Right ventricle myocardium inferior (tissue), 1 donor: ENCODE measurements around the gene KCNMB4. TPM values are rescaled to one million over a fixed set of nuclear protein-coding genes. Genes with fewer than 3 reads are reported as not detected.
"Not testable (repeated sequence)": the region's sequence is repeated elsewhere in the genome, so short reads cannot be mapped to it uniquely, and the experiment has no call there.

ENCODE experiments used
- ATAC-seq: fragments of 200-7000 bp; cut with Tn5 transposase; one replicate; pipeline ENCODE4 v1.9.1; 2020; ENCODE audit warnings: mild to moderate bottlenecking, moderate library complexity
- DNase-seq: peaks from one replicate; pipeline ENCODE4 v3.0.0; 2021; ENCODE audit errors: missing footprints
- intact Hi-C: fragments of 100-400 bp; cut with DNase I; formaldehyde crosslinking; loops from one replicate; pipeline ENCODE4 v1.11.0; 2022
- total RNA-seq: library from RNA; stranded (reverse); fragmentation: NEBNext Ultra II Directional; extraction: Animal tissue kit (Norgen Biotek cat#: 25700); gene quantifications from one replicate; pipeline ENCODE4 v1.2.1, GENCODE V29; 2021
- donor health status: DM: no; HTN: yes; CAD: no; lungs with severe emphysema.

KCNMB4 gene
- total RNA-seq, 1 donor from 2014 or later = 1.6 TPM

GRCh38 chr12:70366581-70367257 is 629 bp downstream of the KCNMB4 start:
- intact Hi-C loops = loop anchor here (10.0 kb wide), 2 partner anchors 122 to 208 kb away; partner anchors contain the start of gene CNOT2
- ATAC-seq (peak; percentile 29), DNase-seq (peak; percentile 80)

- intact Hi-C loops = loop anchor here (10.0 kb wide), 2 partner anchors 123 to 207 kb away; partner anchors contain the start of gene CNOT2
- ATAC-seq (peak; percentile 7), DNase-seq (no peak)
Measured at GRCh38 chr12:70367258-70368141, 1.4 kb downstream of the KCNMB4 start.

DNA sequence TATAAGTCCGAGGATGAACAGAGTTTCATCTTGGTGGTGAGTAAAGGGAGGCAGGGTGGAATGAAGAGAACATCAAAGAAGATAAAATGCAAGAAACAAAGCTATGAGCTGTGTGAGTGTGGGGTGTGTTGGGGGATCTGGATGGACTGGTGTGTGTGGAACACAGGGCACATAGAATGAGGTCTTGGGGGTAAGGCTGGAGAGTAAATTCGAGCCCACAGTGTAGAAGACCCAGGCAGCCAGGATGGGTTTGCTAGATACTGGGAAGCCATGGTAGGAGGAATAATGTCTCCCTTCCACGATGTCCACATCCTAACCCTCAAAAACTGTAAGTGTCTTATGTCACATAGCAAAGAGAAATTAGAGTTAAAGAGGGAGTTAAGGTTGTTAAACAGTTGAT is 6.8 kb downstream of the KCNMB4 start:
- DNase-seq (no peak), ATAC-seq (no peak)
- intact Hi-C loops = no loop called here

GRCh38 chr12:70379846-70380245 is 13.8 kb downstream of the KCNMB4 start:
- no peak for ATAC-seq
- intact Hi-C loops = no loop called here
- no peak for DNase-seq

- intact Hi-C loops = no loop called here
- ATAC-seq (no peak), DNase-seq (no peak)
Measured at GRCh38 chr12:70383484-70383883, 17.4 kb downstream of the KCNMB4 start.

- intact Hi-C loops = no loop called here
- ATAC-seq = no peak
- DNase-seq = no peak
Measured at GRCh38 chr12:70383886-70384285, 17.8 kb downstream of the KCNMB4 start.

- intact Hi-C loops = no loop called here
- no peak for DNase-seq
- no peak for ATAC-seq
Measured at GRCh38 chr12:70386771-70387170, 20.7 kb downstream of the KCNMB4 start.

DNA sequence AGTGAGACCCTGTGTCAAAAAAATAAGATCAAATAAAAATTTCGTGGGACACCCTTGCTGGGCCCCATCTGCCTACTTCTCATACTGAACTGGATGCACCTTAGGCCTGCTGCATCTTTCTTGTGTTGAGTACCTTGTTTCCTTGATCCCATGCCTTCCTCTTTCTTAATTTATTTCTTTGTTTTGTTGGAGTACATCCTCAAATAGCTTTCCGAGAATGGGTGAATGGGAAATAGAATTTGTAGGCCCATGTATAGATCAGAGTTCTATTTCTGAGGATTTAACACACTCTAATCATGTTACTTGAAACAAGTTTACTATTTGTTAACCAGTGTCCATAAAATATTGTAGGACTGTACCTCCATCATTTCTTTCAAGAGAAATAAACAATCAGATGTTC is 23.6 kb downstream of the KCNMB4 start:
- intact Hi-C loops = no loop called here
- DNase-seq (no peak), ATAC-seq (no peak)

DNA sequence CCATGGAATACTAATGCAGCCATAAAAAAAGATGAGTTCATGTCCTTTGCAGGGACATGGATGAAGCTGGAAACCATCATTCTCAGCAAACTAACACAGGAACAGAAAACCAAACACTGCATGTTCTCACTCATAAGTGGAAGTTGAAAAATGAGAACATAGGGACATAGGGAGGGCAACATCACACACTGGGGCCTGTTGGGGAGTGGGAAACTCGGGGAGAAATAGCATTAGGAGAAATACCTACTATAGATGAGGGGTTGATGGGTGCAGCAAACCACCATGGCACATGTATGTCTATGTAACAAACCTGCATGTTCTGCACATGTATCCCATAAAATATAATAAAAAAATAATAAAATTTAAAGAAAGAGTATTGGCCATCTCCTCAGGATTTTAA is 26.5 kb downstream of the KCNMB4 start:
- ATAC-seq, DNase-seq, intact Hi-C loops: not testable (repeated sequence)

DNA sequence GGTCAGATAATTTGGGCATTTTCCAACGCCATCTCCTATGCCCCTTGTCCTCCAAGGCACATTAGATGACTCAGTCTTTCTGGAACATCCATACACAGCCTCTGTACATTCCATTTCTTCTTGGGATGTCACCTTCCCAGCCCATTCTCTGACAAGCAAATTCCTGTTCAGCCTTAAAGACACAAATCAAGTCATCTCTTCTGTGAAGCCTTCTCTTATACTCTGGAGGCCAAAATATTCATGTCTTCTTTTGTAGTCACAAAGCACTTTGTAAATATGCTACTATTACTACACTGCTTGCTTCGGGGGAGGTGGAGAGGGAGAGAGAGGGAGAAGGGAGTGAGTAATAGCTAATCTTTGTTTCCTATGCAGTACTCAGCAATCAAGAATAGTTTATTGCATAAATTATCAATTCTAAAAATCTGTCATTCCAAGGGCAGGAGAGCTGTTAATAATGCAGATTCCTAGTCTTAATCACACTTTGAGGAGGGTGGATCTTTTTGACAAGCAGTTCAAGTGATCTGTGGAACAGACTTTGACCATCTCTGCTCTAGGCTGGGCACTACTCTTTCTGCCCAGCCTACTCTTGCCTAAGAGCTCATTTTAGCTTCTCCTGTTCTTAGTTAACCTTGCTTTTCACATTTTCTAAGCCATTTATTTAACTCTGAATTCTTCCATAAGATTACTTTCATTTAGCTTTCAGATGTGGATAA is 27.9 kb downstream of the KCNMB4 start:
- intact Hi-C loops = no loop called here
- DNase-seq (no peak), ATAC-seq (no peak)

GRCh38 chr12:70398002-70398401 is 31.9 kb downstream of the KCNMB4 start:
- no peak for DNase-seq
- intact Hi-C loops = no loop called here

DNA sequence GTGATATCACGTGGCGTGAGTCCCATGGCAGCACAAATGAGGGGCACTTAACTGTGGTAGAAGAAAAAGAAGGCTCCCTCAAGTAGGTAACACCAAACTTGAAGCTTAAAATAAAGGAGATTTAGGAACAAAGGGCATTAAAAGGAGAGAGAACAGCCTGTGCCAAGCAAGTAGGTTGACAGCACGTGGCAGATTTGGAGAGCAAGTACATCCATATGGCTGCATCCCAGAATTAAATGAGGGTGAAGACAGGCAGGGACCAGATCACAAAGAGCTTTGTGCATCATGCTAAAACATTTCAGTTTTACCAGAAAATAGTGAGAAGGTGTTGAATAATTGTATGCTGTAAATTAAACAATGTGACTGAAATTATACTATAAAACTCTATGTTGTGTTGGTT is 32.8 kb downstream of the KCNMB4 start:
- intact Hi-C loops = no loop called here
- DNase-seq (no peak), ATAC-seq (no peak)

More at GRCh38 chr12:70398002-70398401, 31.9 kb downstream of the KCNMB4 start:
- ATAC-seq = no peak

DNA sequence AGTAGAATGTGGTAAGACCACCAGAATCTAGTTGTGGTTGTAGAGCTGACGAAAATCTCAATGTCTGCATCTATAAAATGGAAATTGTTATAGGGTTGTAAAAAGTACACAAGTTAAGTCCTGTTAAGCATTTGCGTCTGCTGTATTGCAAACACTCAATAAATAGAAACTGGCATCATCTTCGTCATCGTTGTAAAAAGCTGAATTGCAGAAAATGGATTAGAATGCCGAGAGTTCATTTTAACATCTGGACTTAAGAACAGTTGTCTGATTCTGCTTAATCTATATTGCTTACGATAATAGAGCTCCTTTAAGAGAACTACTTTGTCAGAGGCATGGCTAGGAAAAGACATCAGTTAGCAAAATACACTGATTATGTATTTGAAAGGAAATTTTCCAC is 33.2 kb downstream of the KCNMB4 start:
- ATAC-seq (no peak), DNase-seq (no peak)
- intact Hi-C loops = no loop called here

DNA sequence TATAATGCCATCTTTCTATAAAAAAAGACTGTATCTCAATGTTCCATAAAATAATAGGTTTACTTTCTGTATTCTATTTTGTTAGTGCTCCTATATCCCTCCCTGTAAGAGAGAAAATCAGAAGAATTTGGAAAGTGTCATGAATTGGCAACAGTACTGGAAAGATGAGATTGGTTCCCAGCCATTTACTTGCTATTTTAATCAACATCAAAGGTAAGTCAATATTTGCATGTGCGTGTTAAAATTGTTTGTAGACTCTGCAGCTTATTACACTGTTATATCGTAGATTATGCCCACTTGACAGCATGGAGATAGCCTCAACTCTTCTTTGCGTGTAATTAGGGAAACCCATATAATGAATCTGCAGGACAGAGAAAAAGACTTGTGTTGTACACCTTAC is 34.0 kb downstream of the KCNMB4 start:
- DNase-seq (no peak), ATAC-seq (no peak)

DNA sequence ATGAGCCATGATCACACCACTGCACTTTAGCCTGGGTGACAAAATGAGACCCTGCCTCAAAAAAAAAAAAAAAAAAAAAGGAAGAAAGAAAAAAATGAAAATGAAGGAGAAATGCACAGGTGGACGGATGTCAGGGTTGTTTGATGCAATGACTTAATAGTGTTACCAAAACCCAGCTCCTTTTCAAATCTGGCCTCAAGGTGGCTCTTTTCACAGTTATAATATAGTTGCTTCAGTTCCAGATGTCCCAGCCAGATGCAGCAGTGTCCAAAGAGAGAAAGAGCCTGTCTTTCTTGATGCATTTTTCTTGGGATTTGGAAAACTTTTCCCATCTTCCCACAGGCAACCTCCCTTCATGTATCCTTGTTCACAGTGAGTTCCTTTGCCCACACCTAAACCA is 36.5 kb downstream of the KCNMB4 start:
- intact Hi-C loops = no loop called here
- ATAC-seq (no peak), DNase-seq (no peak)

More for the DNA sequence above, 34.0 kb downstream of the KCNMB4 start:
- intact Hi-C loops = no loop called here

GRCh38 chr12:70403826-70404225 is 37.7 kb downstream of the KCNMB4 start:
- DNase-seq = no peak
- no peak for ATAC-seq
- intact Hi-C loops = no loop called here

DNA sequence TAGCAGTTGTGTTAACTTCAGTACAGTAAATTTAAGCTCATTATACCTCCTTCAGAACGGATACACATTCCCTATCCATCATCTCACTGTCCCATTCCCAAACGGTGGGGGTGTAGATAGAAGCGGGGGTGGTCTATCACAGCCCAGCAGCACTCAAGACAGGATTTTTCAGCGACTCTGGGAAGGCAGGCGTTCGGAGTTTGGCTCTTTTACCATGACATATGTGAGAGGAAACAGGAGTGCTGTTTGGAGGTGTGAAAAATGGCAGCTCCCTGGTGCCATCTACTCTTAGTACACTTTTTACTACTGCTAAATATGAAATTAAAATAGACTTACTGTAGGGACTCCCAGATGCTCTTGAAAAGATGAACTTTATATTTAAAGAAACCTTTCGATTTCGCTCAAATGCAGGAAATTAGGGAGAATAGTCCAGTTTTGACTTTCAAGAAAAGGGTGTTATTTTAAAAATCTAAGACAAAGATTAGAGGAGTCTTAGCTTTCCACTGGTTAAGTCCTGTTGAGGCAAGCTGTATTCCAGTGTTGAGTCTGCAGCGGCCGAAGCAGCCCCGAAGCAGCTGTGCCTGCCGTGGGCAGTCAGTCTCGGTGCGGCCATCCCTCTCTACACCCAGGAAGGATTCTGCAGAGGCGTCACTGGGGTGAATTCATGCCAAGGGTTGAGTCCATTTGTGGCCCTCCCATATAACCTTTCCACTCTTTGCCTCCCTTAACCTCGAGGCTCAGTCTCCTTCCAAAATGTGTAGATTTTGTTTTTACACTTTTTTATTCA is 42.1 kb downstream of the KCNMB4 start:
- intact Hi-C loops = no loop called here
- ATAC-seq (no peak), DNase-seq (no peak)

DNA sequence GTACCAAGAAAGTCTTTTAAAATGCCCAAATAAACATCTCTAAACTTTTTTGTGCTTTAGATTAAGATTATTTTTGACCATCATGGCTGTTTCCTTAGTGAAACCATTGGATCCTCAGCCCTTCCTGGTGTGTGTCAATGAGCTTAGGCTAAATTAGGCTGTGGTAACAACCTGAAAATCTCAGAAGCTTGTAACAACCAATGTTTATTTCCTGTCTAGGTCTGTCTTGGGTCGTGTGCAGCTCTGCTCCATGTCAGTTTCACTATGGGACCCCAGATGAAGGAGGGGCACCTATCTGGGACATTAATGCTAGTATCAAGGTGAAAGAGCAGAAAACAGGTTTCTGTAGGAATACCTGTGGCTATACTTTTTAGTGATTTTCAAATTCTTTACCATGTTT is 49.9 kb downstream of the KCNMB4 start:
- no peak for DNase-seq

DNA sequence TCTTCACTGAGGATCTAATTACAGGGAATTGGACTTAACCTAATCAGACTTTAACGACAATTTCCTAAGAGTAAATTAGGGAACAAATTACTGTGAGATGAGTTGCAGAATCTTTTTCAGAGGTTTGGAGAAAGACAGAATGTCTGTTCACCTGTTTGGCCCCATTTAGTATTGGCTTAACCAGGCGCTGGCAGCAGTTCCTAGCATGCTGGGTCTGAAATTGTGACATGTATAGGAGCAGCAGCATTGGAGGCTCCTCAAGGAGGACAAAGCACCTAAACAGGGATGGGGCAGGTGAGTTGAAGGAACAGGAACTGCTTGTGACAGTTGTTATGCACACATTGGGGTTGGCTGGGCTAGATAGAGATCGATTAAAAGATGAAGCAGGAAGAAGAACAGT is 51.0 kb downstream of the KCNMB4 start:
- ATAC-seq (no peak), DNase-seq (no peak)
- intact Hi-C loops = no loop called here

More for the DNA sequence above, 49.9 kb downstream of the KCNMB4 start:
- no peak for ATAC-seq
- intact Hi-C loops = no loop called here
